Hepatocyte (in vitro differentiated cells): ENCODE data around the gene PRSS33. TPM values are rescaled to one million over a fixed set of nuclear protein-coding genes. Genes with fewer than 3 reads are reported as not detected.

Experiments
- DNase-seq: peaks from one replicate; pipeline ENCODE4 v3.0.0-alpha.2; 2016; ENCODE audit warnings: low spot score
- H2AFZ ChIP-seq: fragments of 200-600 bp; sonication (generic); 2 replicates; pipeline ENCODE4 v1.6.0; 2016; ENCODE audit warnings: antibody characterized with exemption, mild to moderate bottlenecking
- H3K27ac ChIP-seq: fragments of 200-600 bp; sonication (generic); 2 replicates; pipeline ENCODE4 v1.5.1; 2016; ENCODE audit warnings: mild to moderate bottlenecking
- H3K27me3 ChIP-seq: fragments of 200-600 bp; sonication (generic); 2 replicates; pipeline ENCODE4 v1.6.1; 2016
- H3K36me3 ChIP-seq: fragments of 200-600 bp; sonication (generic); replicated peaks from 2 replicates; pipeline ENCODE4 v1.5.1; 2016; ENCODE audit warnings: low read depth; ENCODE audit not compliant: insufficient read depth
- H3K4me1 ChIP-seq: fragments of 200-600 bp; sonication (generic); 2 replicates; pipeline ENCODE4 v1.5.1; 2016; ENCODE audit warnings: mild to moderate bottlenecking, moderate library complexity; ENCODE audit not compliant: insufficient read depth
- H3K4me2 ChIP-seq: fragments of 200-600 bp; sonication (generic); 2 replicates; pipeline ENCODE4 v1.6.0; 2016
- H3K4me3 ChIP-seq: fragments of 200-600 bp; sonication (generic); 2 replicates; pipeline ENCODE4 v1.5.1; 2016; ENCODE audit warnings: mild to moderate bottlenecking
- H3K79me2 ChIP-seq: fragments of 200-600 bp; sonication (generic); 2 replicates; pipeline ENCODE4 v1.6.0; 2017; ENCODE audit warnings: mild to moderate bottlenecking
- H3K9me2 ChIP-seq: fragments of 200-600 bp; sonication (generic); replicated peaks from 2 replicates; pipeline ENCODE4 v1.6.0; 2017; ENCODE audit warnings: mild to moderate bottlenecking; ENCODE audit not compliant: insufficient read depth
- H3K9me3 ChIP-seq: fragments of 200-600 bp; sonication (generic); 2 replicates; pipeline ENCODE4 v1.5.1; 2016; ENCODE audit warnings: low read depth, mild to moderate bottlenecking
- H4K20me1 ChIP-seq: fragments of 200-600 bp; sonication (generic); 2 replicates; pipeline ENCODE4 v1.6.0; 2016; ENCODE audit warnings: mild to moderate bottlenecking; ENCODE audit not compliant: insufficient read depth, poor library complexity, severe bottlenecking
- CTCF ChIP-seq: fragments of 200-600 bp; sonication (generic); IDR thresholded peaks from 2 replicates; pipeline ENCODE4 v1.5.1; 2016; ENCODE audit warnings: antibody characterized with exemption, mild to moderate bottlenecking; ENCODE audit not compliant: poor library complexity
- EZH2 ChIP-seq: fragments of 200-600 bp; sonication (generic); IDR thresholded peaks from 2 replicates; pipeline ENCODE4 v1.6.1; 2016; ENCODE audit warnings: antibody characterized with exemption, mild to moderate bottlenecking, borderline replicate concordance
- EZH2phosphoT487 ChIP-seq: fragments of 200-600 bp; sonication (generic); IDR thresholded peaks from one replicate; pipeline ENCODE4 v1.6.1; 2018; ENCODE audit warnings: antibody characterized with exemption, mild to moderate bottlenecking, low read depth, moderate library complexity; ENCODE audit not compliant: unreplicated experiment, severe bottlenecking
- WGBS: methylation state at CpG from one replicate; pipeline ENCODE4 v1.1.6; 2016; ENCODE audit warnings: low lambda C conversion rate; ENCODE audit errors: missing lambda C conversion rate; 5-methylcytosine and 5-hydroxymethylcytosine counted together
- polyA plus RNA-seq: library from polyadenylated mRNA; unstranded; fragments of >200 nt; fragmentation: Nextera tagmentation; extraction: Ambion mirVana; gene quantifications from 2 replicates; pipeline ENCODE4 v1.2.1, GENCODE V29; 2016
- total RNA-seq: library from RNA; depleted of rRNA; stranded (reverse); fragments of >200 nt; gene quantifications from 2 replicates; pipeline ENCODE4 v1.2.3, GENCODE V29; 2014

Gene PRSS33
- total and polyA plus RNA-seq, 2 experiments from 2014 or later = not detected

DNA sequence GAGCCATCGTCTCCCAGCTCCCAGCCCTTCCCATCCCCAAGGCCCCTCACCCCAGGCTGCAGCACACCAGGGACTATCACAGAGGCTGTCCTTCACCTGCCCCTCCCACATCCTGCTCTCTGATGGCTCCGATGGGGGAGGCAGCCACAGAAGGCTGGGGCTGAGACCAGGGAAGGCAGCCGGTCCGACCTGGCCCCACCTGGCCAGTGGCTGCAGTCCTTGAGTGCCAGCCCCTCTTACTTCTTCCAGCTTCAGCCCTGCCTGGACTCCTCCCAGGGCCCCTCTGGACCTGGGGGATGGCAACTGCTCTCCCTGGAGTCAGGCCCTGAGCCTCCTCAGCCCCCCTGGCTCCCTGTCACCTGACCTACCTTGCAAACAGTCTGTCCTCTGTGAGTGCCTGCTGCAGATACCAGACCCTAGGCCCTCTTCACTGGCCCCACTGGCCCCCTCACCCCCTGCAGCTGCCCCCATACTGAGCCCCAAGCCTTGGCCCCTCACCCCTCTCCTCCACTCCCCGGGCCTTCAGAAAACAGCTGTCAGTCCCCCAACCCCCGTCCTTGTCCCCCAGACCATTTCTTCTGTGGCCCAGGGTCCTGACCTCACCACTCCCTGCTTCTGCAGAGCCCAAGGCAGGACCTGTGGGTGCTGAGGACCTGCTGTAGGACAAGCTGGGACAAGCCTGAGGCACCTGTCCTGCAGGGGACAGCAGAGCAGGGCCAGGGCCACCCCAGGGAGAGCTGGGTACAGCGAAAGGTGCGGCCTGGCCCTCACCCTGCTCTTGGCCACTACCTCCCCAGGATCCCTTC, 47.5 kb downstream of the PRSS33 start:
- Histone ChIP-seq H3K4me2 (no peak overlapping the region), H3K4me1 (peaks cover 6% of the 10 kb centered on the region), H3K4me3 (no peak overlapping the region), H4K20me1 (no peaks in the 10 kb centered on the region), H3K36me3 (no peaks in the 10 kb centered on the region), H3K79me2 (no peaks in the 10 kb centered on the region), H3K9me2 (no peaks in the 10 kb centered on the region), H2AFZ (no peak overlapping the region), H3K9me3 (no peaks in the 10 kb centered on the region), H3K27me3 (no peaks in the 10 kb centered on the region), H3K27ac (no peak overlapping the region)
- no peak for TF ChIP-seq EZH2
- TF ChIP-seq CTCF = no peak
- no peak for TF ChIP-seq EZH2phosphoT487
- 67% methylated on average over 8 of the region's 8 CpGs for WGBS
- no peak for DNase-seq

DNA sequence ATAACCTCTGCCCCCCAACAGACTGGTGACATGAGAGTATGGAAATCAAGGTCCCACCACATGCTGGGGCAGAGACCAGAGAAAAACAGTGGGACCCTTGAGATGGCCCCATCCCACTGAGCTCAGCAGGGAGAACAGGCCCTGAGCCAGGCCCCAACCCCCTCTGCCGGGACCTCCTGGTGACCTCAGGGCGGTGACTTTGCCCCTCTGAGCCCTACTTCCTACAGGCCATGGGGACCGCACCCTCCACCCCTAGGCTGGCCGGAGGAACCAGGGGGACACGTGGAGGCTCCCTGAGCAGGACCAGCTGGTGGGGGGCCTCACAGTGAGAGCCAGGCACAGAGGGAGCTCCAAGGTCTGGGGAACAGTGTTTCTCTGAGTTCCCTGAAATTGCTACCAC, 48.7 kb downstream of the PRSS33 start:
- no peak overlapping the region for H3K27ac ChIP-seq
- H3K4me1 ChIP-seq = peaks cover 6% of the 10 kb centered on the region
- TF ChIP-seq CTCF (no peak), EZH2 (no peak), EZH2phosphoT487 (no peak)
- DNase-seq = no peak
- H3K9me2 ChIP-seq = no peaks in the 10 kb centered on the region
- H3K27me3 ChIP-seq = no peaks in the 10 kb centered on the region
- H3K9me3 ChIP-seq = no peaks in the 10 kb centered on the region
- H3K4me3 ChIP-seq = no peak overlapping the region
- H3K4me2 ChIP-seq = no peak overlapping the region
- no peaks in the 10 kb centered on the region for H4K20me1 ChIP-seq
- H2AFZ ChIP-seq = no peak overlapping the region
- no peaks in the 10 kb centered on the region for H3K36me3 ChIP-seq
- 80% methylated on average over 5 of the region's 5 CpGs for WGBS
- H3K79me2 ChIP-seq = no peaks in the 10 kb centered on the region

DNA sequence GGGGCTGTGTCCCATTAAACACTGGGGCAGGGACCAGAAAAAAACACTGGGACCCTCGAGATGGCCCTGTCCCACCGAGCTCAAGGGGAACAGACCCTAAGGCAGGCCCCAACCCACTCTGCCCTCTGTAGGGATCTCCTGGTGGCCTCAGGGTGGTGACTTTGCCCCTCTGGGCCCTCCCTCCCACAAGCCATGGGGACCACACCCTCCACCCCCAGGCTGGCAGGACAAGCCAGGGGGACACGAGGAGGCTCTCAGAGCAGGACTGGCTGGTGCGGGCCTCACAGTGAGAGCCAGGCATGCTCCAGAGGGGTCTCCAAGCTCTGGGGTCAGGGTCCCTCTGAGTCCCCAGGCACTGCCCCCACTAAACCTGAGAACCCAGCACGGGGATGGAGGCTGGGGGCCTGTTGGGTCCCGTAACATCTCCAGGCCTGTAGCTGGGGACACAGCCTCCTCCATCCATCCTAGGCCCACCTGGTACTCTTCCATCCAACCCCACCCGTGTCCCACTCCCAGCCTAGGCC, 49.4 kb downstream of the PRSS33 start:
- Histone ChIP-seq H3K79me2 (no peaks in the 10 kb centered on the region), H3K9me3 (no peaks in the 10 kb centered on the region), H4K20me1 (no peaks in the 10 kb centered on the region), H3K27me3 (no peaks in the 10 kb centered on the region), H2AFZ (no peak overlapping the region), H3K9me2 (no peaks in the 10 kb centered on the region), H3K4me3 (no peak overlapping the region), H3K4me2 (no peak overlapping the region), H3K36me3 (no peaks in the 10 kb centered on the region), H3K4me1 (peaks cover 6% of the 10 kb centered on the region), H3K27ac (no peak overlapping the region)
- DNase-seq = no peak
- 69% methylated on average over 5 of the region's 7 CpGs for WGBS
- TF ChIP-seq CTCF (no peak), EZH2phosphoT487 (no peak), EZH2 (no peak)
